Coronary artery (tissue), 2 donors: ENCODE measurements around the gene HOXB1.

Source experiments
- DNase-seq: peaks from one replicate; pipeline ENCODE4 v3.0.0-alpha.2; 2017; ENCODE audit warnings: low spot score
- H3K27ac ChIP-seq, 2 donors: fragments of 200-600 bp; sonication (generic); one replicate each; pipeline ENCODE4 v1.5.1; 2016 to 2019
- H3K4me3 ChIP-seq: fragments of 200-600 bp; sonication (generic); 2 replicates; pipeline ENCODE4 v1.5.1; 2016; ENCODE audit warnings: mild to moderate bottlenecking, moderate library complexity
- TF ChIP-seq, protein P1 (sequence below): fragments of 200-600 bp; sonication (generic); IDR thresholded peaks from one replicate; pipeline ENCODE4 v1.5.1; 2019; ENCODE audit warnings: antibody characterized with exemption

The HOXB1 gene

GRCh38 chr17:48576479-48577309 is 45.9 kb upstream of the HOXB1 start:
- Histone ChIP-seq H3K4me3 (peak overlapping the region; percentile 82), H3K27ac (peak overlapping the region; percentile 38 to 88)
- DNase-seq: no peak
- TF ChIP-seq, protein P1, sequence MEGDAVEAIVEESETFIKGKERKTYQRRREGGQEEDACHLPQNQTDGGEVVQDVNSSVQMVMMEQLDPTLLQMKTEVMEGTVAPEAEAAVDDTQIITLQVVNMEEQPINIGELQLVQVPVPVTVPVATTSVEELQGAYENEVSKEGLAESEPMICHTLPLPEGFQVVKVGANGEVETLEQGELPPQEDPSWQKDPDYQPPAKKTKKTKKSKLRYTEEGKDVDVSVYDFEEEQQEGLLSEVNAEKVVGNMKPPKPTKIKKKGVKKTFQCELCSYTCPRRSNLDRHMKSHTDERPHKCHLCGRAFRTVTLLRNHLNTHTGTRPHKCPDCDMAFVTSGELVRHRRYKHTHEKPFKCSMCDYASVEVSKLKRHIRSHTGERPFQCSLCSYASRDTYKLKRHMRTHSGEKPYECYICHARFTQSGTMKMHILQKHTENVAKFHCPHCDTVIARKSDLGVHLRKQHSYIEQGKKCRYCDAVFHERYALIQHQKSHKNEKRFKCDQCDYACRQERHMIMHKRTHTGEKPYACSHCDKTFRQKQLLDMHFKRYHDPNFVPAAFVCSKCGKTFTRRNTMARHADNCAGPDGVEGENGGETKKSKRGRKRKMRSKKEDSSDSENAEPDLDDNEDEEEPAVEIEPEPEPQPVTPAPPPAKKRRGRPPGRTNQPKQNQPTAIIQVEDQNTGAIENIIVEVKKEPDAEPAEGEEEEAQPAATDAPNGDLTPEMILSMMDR: no peak

- H3K4me3 ChIP-seq: peak overlapping the region; percentile 82
- TF ChIP-seq, protein P1: no peak
- H3K27ac ChIP-seq: peak overlapping the region; percentile 38 to 75
- no peak for DNase-seq
Observed at GRCh38 chr17:48575673-48576478, 45.1 kb upstream of the HOXB1 start.

DNA sequence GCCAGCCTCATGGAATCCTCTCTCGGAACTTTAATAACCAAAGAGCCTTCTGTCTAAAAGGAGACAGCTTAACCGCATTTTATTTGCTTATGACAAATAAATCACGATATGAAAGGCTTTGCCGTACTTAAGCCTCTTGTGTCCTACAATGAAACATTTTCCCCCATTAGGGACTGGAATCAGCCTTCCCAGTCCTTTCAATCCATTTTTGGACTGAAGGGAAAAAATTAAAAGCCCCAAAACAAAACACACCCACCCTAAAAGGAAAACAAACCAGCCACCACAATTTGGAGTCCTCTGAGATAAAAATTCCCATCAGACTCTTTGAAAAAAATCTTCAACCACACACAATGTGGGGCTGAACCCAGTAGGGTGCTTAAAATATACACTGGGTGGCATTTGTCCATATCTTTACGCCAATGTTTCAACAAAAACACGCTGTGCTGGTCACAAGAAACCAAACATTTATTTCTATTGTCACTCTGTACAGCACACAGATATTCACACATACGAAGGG is 44.3 kb upstream of the HOXB1 start:
- H3K27ac ChIP-seq: peak overlapping the region in 1 of 2 donors; percentile 36
- no peak overlapping the region for H3K4me3 ChIP-seq
- TF ChIP-seq, protein P1: no peak
- DNase-seq: no peak

DNA sequence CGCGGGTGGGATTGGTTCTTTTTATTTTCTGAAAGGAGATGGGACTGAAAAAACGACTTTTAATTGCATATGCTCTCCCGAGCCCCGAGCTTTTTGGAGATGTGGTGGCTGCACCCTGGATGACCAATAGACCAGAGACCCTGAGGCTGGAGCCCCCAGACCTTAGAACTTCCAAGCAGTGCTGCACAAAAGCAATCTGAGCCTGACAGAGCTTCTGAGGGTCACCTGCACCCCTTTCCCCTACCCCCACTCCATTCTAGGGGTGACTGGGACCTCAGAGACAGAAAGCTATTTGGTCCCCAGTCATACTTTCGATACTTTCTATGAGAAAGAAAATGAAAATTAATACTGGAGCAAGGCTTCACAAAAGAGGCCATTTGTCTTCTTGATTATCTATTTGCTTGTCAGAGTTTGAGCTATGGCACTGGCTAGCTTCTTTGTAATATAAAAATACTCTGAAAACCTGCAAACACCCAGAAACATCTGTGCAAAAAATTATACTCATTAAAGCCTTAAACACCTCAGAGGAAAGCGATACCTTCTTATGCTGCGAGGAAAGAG is 43.8 kb upstream of the HOXB1 start:
- no peak for DNase-seq
- Histone ChIP-seq H3K4me3 (no peak overlapping the region), H3K27ac (peak overlapping the region in 1 of 2 donors; percentile 36)
- TF ChIP-seq, protein P1: no peak

DNA sequence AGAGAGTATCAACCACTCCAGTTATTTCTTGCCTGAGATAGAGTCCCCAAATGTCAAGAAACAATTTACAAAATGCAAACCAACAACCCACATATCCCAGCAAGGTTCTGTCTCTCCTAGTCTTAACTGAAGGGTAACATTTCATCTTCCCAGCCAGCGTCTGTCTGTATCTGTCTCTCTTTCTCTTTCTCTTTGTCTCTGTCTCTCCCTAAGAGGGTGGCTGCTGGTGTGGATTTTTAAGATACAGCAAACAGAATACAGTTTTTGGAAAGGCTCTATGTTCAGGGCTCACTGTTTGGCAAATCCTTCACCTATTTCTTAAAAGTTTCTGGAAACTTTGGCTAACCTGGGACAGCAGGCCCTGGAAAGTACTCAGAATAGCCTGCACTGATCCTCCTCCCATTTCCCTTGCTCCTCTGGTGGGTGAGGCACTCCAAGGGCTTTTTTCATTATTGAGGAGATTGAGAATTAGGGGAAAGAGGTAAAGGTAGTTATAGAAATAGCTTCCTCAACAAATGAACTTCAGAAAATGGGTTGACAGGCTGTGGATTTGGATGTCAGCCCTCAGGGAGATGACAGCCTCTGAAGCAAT is 41.1 kb upstream of the HOXB1 start:
- Histone ChIP-seq H3K4me3 (no peak overlapping the region), H3K27ac (peak overlapping the region in 1 of 2 donors; percentile 57)
- TF ChIP-seq, protein P1: no peak

GRCh38 chr17:48571024-48571818 is 40.4 kb upstream of the HOXB1 start:
- Histone ChIP-seq H3K4me3 (peak overlapping the region; percentile 9), H3K27ac (peak overlapping the region in 1 of 2 donors; percentile 57)
- no peak for DNase-seq
- TF ChIP-seq, protein P1: no peak

More for the DNA sequence above, 41.1 kb upstream of the HOXB1 start:
- DNase-seq: no peak
